ENCODE measurements around the gene ADAMTS20.

The ADAMTS20 gene

DNA sequence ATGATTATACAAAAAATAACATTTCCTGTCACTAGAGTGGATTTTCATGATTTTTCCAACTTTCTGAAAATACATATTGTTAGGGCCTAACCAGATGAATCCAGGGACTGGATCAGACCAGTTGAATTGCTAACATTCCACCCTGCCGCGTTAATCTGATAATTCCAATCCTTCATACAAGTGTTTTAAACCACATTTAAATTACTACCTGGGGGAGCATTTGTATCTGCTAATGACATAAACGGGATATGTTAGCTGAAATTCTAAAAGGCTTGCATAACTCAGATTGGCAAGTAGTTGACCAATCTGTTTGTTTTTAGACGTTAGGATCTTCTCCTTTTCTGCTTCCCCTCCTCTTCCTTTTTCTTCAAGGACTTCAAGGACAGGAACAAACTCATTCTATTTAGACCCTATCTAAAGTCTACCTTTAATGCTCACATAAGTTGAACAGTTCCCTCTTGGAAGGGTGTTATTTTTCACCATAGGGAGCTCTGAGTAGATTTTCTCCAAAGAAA, 239.0 kb downstream of the ADAMTS20 start:
- DNase-seq = no peak

DNA sequence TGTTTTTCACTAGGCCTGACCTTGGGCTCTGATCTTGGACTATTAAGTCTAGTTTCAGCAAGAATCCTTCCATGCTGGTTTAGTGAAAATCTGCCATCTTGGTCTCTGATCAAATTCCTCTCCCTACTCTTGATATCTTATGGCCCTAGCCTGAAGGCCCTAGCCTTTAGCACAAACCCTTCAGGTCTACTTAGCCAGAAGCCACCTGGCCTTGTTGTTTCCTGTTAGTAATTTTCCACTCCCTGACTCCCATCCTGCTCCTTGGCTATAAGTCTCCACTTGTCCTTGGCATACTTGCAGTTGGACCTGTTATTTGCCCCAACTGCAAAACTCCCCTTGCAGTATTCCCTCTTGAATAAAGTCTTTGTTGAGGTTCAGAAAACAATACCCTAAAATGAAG, 241.4 kb downstream of the ADAMTS20 start:
- DNase-seq = no peak

DNA sequence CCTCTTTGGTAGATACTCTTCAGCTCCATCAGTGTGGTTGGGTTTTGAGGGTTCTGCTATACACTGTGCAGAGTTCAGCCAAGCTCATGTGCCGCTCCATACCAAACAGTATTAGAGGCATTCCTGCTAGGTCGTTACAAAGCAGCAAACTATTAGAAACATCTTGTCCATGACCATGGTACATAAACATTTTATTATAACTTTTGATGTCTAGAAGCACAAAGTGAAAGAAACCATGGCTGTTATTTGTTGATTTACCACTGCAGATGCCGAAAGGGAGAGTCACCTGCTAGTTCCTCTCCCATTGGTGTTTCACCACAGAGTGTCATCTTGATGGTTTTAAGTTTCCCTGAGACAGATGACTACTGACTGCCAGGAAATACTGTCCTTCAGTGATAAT, 242.0 kb downstream of the ADAMTS20 start:
- no peak for DNase-seq

DNA sequence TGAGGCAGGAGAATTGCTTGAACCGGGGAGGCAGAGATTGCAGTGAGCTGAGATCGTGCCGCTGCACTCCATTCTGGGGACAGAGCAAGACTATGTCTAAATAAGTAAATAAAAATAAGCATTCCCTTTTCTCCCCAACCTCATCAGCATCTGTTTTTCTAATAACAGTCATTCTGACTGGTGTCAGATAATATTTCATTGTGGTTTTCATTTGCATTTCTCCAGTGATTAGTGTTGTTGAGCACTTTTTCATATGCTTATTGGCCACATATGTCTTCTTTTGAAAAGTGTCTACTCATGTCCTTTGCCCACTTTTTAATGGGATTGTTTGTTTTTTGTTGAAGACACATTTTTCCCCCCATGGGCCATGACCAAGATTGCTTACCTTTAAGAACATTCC, 243.2 kb downstream of the ADAMTS20 start:
- no peak for DNase-seq

DNA sequence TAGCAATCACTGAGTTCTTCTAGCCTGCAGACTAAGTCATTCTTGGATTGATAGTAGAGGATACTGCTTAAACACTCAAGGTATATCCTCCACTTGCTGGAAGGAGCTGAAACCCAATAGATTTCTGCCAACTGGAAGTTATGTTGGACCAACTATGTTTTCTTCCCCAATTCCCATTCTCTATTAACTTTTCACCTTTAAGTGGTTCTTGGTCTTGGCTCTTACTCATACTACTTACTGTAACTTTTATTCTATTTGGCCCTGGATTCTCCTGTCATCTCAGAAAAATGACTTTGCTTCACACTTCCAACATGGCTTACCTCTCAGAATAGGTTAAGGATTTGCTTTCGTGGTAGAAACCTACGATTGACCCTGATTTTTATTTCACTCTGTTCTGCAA, 244.9 kb downstream of the ADAMTS20 start:
- no peak for DNase-seq

DNA sequence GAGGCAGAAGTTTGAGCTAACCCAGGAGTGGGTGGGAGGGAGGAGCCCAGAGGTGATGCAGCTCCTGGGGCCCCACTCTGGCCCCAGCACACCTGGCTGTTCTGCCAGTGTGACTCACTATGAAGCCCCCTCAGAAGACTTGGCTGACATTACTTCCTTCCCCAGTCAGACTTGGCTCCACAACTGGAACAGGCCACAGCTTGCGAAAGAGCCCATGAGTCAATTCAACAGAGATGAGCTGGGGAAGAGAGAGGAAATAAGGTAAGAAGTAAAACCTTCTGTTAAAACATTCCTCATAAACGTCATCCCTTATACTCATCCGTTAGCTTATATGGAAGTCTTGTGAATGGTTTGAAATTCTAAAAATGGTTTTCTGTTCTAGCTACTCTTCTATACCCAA, 245.9 kb downstream of the ADAMTS20 start:
- no peak for DNase-seq

DNA sequence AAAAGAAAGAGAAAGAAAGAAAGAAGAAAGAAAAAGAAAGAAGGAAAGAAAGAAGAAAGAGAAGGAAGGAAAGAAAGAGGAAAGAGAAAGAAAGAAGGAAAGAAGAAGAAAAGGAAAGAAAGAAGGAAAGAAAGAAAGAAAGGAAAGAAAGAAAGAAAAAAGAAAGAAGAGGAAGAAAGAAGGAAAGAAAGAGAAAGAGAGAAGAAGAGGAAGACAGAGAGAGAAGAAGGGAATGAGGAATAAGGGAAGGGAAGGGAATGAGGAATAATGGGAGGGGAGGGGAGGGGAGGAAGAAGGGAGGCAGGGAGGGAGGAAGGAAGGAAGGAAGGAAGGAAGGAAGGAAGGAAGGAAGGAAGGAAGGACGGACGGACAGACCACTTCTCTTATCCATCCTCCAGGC, 246.9 kb downstream of the ADAMTS20 start:
- no peak for DNase-seq

Measured in stimulated activated CD8-positive, alpha-beta memory T cell treated with anti-CD3 and anti-CD28 coated beads, Interleukin-4, amount 100 ng/mL, for 48 hours (primary cell).